Nasal cavity respiratory epithelium epithelial cell of viscerocranial mucosa (primary cell): ENCODE results near the gene CTU2. TPM values are rescaled to one million over a fixed set of nuclear protein-coding genes. Genes with fewer than 3 reads are reported as not detected.

Source experiments
- total RNA-seq: library from RNA; depleted of rRNA; stranded (reverse); fragments of >200 nt; gene quantifications from 2 replicates; pipeline ENCODE4 v1.2.3, GENCODE V29; 2014

CTU2 gene
- total RNA-seq, result 13.2 and 24.9 TPM in 2 replicates

GRCh38 chr16:88706229-88706964 lies at the start of gene CTU2, which contains the start of gene RNF166:
CTU2 (plus strand) TSS chr16:88706503; CDS start chr16:88706531, 28 bp downstream.
RNF166 (minus strand) TSS chr16:88706408; CDS start chr16:88706325, 83 bp downstream.

DNA sequence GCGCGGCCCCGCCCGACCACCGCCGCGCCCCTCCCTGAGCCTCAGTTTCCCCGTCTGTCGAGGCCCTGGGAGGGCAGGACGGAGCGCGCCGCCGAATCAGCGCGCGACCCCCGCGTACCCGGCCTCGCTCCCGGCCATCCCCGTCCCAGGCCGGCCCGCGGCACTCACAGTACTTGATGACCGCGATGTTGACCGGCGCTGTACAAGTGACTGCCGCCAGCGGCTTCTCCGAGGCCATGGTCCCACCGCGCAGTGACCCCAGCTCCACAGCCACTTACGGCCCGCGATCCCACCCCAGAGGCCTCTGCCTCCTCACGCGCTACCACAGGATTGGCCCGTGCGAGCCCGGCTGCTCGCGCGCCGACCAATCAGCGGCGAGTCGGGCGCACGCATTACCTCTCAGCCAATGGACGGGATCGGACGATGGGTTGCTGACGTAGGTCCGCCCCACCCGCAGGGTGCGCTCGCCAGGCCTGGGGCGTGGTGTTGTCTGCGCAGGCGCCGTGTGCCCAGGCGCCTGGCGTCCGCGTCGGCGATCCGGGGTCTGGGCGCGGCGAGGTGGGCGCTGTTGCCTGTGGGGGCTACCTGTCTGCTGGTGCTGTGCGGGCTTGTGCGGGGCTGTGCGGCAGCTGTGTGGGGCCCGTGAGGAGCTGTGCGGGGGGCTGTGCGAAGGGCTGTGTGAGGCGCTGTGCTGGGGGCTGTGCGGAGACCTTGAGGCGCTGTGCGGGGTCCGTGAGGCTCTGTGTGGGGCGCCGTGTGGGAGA lies 43.3 kb upstream of the CTU2 start, which contains the start of gene MVD:
MVD (minus strand) TSS at position 249 of the 764 bp plus-strand sequence; CDS start at position 238, 11 bp downstream.

DNA sequence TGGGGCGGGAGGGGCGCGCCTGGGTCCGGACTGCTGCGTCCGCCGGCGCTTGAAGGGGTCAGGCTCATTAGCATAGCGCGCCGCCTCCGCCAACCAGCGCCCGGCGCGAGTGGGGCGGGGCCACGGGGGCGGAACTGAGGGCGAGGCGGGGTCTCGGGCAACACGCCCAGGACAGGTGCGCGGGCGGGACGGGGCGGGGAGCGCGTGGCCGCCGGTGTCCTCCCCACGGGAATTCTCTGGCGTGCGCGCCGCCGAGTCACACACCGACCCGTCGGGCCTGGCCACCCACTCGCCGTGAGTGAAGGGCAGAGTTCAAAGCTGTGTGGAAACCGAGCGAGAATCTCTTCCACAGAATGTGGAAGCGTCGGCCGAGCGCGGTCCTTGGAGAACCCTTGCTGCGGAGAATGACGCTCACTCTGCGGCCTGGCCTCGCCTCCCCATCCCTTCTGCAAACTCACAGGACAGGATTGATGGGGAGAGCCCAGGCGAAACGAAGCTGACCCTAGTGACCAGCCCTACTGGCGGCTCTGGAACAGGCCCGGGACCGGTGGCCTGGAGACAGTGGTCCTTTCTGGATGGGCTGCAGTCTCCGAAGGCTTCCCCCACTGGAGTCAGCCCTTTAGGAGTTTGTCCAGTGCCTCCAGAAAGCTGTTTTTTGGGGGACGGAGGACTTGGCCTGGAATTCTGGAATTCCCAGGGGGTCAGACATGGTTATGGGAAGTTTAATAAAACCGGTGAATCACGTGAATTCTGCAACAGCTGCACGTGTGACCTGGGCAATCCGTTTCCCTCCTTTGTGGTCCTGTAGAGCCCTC lies 19.7 kb upstream of the CTU2 start, which contains the start of gene SNAI3:
SNAI3 (minus strand) TSS at position 69 of the 815 bp plus-strand sequence. CDS start 101 bp downstream, outside the sequence.

Other genes with a start within 250 kb of the CTU2 start
- 15.4 and 23.5 TPM in 2 replicates for gene ZC3H18, start 136.1 kb upstream of the CTU2 start, total RNA-seq
- not detected in 2 replicates for gene IL17C, start 67.9 kb upstream of the CTU2 start, total RNA-seq
- gene CYBA, start 55.5 kb upstream of the CTU2 start, total RNA-seq, result 68.4 and 105 TPM in 2 replicates
- 40.2 and 42.0 TPM in 2 replicates for gene MVD, start 43.4 kb upstream of the CTU2 start, total RNA-seq
- gene SNAI3, start 20.0 kb upstream of the CTU2 start, total RNA-seq, result under 0.01 TPM in 1 of 2 replicates, not detected in the other
- 7.0 and 9.6 TPM in 2 replicates for gene RNF166, start 95 bp upstream of the CTU2 start, total RNA-seq
- gene PIEZO1, start 78.7 kb downstream of the CTU2 start, total RNA-seq, result 120 and 405 TPM in 2 replicates
- gene CDT1, start 97.3 kb downstream of the CTU2 start, total RNA-seq, result 0.14 and 1.0 TPM in 2 replicates
- gene APRT, start 105.4 kb downstream of the CTU2 start, total RNA-seq, result 82.0 and 82.1 TPM in 2 replicates
- 16.4 and 45.8 TPM in 2 replicates for gene GALNS, start 150.4 kb downstream of the CTU2 start, total RNA-seq
- 31.3 and 45.5 TPM in 2 replicates for gene TRAPPC2L, start 150.6 kb downstream of the CTU2 start, total RNA-seq
- gene PABPN1L, start 160.2 kb downstream of the CTU2 start, total RNA-seq, result not detected in 2 replicates